GM12875 (cell line): ENCODE results near the gene NAGK.
"Not testable (repeated sequence)": the region's sequence is repeated elsewhere in the genome, so short reads cannot be mapped to it uniquely, and the experiment has no call there.

Experiments used
- H3K4me3 ChIP-seq: one replicate; pipeline ENCODE4 v1.5.1; 2011; ENCODE audit warnings: low read depth, low read length, control low read depth
- TF ChIP-seq, protein P1 (sequence below): IDR thresholded peaks from 2 replicates; pipeline ENCODE4 v1.5.1; 2011; ENCODE audit warnings: low read depth, mild to moderate bottlenecking, control low read depth, inconsistent platforms, low read length, moderate library complexity, borderline replicate concordance; ENCODE audit not compliant: insufficient read depth

NAGK gene

DNA sequence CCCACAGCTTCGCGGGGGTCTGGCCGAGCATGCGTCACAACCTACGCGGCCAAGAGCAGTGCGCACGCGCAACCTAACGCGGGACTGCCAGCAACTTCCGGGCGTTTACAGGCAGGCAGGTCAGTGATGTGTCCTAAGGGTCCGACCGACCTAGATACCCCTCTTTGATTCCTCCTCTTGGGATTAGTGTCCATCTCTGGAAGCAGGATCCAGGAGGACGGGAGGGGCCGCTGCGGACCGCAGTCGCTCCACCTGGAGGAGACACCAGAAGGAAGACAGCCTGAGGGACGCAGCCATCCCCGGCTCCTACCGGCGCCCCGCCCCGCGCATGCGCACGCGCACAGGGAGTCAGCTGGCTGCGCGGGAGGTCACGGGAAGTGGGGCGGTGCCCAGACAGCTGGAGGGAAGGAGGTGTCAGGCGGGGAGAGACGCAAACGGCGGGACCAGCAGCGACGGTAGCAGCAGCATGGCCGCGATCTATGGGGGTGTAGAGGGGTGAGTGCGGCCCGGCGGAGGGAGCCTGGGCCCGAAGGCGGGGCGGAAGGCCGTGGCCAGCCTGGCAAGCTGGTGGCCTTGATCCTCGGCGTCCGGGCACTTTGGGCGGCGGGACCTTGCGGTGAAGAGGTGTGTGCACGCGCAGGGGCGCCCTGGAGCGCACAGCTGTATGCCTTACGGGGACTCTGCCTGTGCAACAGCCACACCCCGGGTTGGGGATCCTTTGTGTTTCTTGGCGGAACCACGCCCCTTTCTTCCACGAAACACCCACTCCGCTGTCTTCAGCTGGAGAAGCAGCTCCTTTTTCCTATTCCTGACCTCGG is at the start of gene NAGK:
TSS of gene NAGK (plus strand) at position 431 of the 818 bp plus-strand sequence. CDS start at position 467, 36 bp downstream.
- TF ChIP-seq, protein P1, sequence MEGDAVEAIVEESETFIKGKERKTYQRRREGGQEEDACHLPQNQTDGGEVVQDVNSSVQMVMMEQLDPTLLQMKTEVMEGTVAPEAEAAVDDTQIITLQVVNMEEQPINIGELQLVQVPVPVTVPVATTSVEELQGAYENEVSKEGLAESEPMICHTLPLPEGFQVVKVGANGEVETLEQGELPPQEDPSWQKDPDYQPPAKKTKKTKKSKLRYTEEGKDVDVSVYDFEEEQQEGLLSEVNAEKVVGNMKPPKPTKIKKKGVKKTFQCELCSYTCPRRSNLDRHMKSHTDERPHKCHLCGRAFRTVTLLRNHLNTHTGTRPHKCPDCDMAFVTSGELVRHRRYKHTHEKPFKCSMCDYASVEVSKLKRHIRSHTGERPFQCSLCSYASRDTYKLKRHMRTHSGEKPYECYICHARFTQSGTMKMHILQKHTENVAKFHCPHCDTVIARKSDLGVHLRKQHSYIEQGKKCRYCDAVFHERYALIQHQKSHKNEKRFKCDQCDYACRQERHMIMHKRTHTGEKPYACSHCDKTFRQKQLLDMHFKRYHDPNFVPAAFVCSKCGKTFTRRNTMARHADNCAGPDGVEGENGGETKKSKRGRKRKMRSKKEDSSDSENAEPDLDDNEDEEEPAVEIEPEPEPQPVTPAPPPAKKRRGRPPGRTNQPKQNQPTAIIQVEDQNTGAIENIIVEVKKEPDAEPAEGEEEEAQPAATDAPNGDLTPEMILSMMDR = 0 out of 2 replicates have a peak, but pooled peaks have one; percentile 2

DNA sequence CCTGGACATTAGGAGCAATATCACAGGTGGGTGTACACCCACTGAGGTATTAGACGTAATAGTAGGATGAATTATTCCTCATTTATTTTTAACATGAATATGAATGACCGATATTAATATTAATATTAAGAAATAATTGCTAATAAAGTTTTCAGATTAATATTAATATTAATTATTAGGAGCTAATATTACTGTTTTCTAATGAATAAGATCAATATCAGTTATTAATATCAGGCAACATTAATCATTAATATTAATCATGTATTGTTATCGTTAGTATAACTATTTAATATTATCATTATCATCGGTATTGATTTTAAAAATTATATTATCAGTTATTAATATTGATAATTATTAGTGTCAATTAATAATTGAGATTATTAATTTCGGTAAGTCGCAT is 48.5 kb upstream of the NAGK start:
- H3K4me3 ChIP-seq = not testable (repeated sequence)

More for the DNA sequence above, at the start of gene NAGK:
- H3K4me3 ChIP-seq = peak within 1 kb of the TSS; percentile 68

DNA sequence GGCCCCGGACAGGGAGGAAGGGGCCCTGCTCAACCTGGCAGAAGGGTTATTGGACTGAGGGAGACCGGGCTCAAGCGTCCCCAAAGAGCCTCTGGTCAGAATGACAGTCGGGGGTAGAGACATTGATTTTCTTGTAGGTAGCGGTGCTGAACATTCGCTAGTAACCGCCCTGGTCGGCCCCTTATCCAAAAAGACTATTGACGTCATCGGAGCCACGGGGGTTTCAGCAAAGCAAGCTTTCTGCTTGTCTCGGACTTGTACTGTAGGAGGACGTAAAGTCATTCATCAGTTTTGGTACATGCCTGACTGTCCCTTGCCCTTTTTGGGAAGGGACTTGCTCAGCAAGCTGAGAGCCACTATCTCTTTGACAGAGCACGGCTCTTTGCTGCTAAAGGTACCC is 47.1 kb upstream of the NAGK start:
- not testable (repeated sequence) for H3K4me3 ChIP-seq

- TF ChIP-seq, protein P1 = peak; percentile 42; the same call in 1 of the 2 replicates
- H3K4me3 ChIP-seq = not testable (repeated sequence)
These were observed 44.8 kb upstream of the NAGK start for GRCh38 chr2:71023553-71024243.

- not testable (repeated sequence) for H3K4me3 ChIP-seq
These were observed 32.2 kb upstream of the NAGK start for GRCh38 chr2:71036296-71036695.

DNA sequence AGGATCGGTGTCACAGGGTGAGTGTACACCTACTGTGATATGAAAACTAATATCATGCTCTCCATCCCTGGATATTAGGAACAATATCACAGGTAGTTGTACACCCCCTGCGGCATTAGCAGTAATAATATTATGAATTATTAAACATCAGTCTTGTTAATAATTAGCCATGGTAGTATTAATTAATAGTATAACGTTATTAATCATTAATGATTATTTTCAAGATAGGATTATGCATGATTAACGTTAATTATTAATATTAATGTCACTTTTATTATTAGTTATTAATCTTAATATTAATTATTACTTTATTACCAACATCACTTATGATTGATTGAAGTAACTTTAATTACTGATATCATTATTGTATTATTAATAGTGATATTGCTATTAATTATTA is 26.2 kb upstream of the NAGK start:
- TF ChIP-seq, protein P1 = no peak
- no peak overlapping the region for H3K4me3 ChIP-seq

DNA sequence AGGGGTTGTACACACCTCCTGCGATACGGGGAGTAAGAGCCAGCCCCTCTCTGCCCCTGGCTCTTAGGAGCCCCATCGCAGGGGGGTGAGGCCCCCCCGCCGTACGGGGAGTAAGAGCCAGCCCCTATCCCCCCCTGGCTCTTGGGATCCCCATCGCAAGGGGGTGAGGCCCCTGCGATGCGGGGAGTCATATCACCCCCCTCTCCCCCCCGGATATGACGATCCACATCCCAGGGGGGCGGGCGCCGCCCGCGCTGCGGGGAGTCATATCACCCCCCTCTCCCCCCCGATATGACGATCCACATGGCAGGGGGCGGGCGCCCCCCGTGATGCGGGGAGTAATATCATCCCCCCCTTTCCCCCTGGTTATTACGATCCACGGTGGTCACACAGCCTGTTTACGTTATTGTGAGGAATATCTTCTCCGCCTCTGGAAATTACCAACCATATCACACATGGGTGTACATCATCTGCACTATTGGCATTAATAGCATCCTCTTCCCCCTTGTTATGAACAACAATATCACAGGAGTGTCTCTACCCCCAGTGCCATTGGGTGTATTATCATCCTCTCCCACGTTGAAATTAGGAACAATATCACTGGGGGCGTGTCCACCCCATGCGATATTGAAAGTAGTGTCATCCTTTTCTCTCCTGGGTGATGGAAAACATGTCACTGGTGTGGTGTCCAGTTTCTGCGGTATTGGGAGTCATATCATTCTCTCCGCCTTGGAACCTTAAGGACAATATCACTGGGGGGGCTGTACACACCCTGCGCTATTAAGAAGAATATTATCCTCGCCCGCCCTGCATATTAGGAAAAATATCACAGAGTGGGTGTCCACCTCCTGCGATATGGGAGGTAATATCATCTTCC is 24.7 kb upstream of the NAGK start:
- TF ChIP-seq, protein P1 = no peak
- no peak overlapping the region for H3K4me3 ChIP-seq

- TF ChIP-seq, protein P1 = no peak
- no peak overlapping the region for H3K4me3 ChIP-seq
These were observed 23.3 kb upstream of the NAGK start for GRCh38 chr2:71045151-71045550.
